ENCODE measurements around the gene C1orf232. TPM values are rescaled to one million over a fixed set of nuclear protein-coding genes. Genes with fewer than 3 reads are reported as not detected.

C1orf232 gene
- total RNA-seq, 4 donors from 2014 or later = not detected

GRCh38 chr1:26189751-26190275, 21.1 kb upstream of the C1orf232 start:
- WGBS = 87% methylated on average over 7 of the region's 7 CpGs
- DNase-seq (ENCODE audit: extremely low spot score) = no peak
- H3K4me1 ChIP-seq = no peaks in the 10 kb centered on the region
- TF ChIP-seq POLR2AphosphoS5 (IDR thresholded peaks at IDR 0.05) (no peak), CTCF (IDR thresholded peaks at IDR 0.05) (no peak), POLR2A (IDR thresholded peaks at IDR 0.05; ENCODE audit: low read depth) (no peak), EP300 (IDR thresholded peaks at IDR 0.05) (no peak)
- H3K27ac ChIP-seq (replicated peaks in 1 of 4) = no peak overlapping the region
- no peak overlapping the region for H3K4me3 ChIP-seq
- no peaks in the 10 kb centered on the region for H3K27me3 ChIP-seq
- H3K9me3 ChIP-seq = no peaks in the 10 kb centered on the region
- intact Hi-C loops (cut with DNase I) = no loop called here
- no peaks in the 10 kb centered on the region for H3K36me3 ChIP-seq

GRCh38 chr1:26189331-26189730, 20.6 kb upstream of the C1orf232 start:
- TF ChIP-seq EP300 (IDR thresholded peaks at IDR 0.05) (no peak), CTCF (IDR thresholded peaks at IDR 0.05) (no peak), POLR2AphosphoS5 (IDR thresholded peaks at IDR 0.05) (no peak), POLR2A (IDR thresholded peaks at IDR 0.05; ENCODE audit: low read depth) (no peak)
- Histone ChIP-seq H3K27ac (replicated peaks in 1 of 4) (no peak overlapping the region), H3K27me3 (no peaks in the 10 kb centered on the region), H3K4me3 (no peak overlapping the region), H3K4me1 (no peaks in the 10 kb centered on the region), H3K9me3 (no peaks in the 10 kb centered on the region), H3K36me3 (no peaks in the 10 kb centered on the region)
- 73% methylated on average over 4 of the region's 6 CpGs for WGBS
- intact Hi-C loops (cut with DNase I) = no loop called here
- DNase-seq (ENCODE audit: extremely low spot score) = no peak

GRCh38 chr1:26188477-26188876, 19.7 kb upstream of the C1orf232 start:
- H3K4me1 ChIP-seq = no peaks in the 10 kb centered on the region
- H3K27ac ChIP-seq (replicated peaks in 1 of 4) = no peak overlapping the region
- H3K27me3 ChIP-seq = no peaks in the 10 kb centered on the region
- intact Hi-C loops (cut with DNase I) = no loop called here
- H3K4me3 ChIP-seq = no peak overlapping the region
- H3K36me3 ChIP-seq = no peaks in the 10 kb centered on the region
- TF ChIP-seq POLR2A (IDR thresholded peaks at IDR 0.05; ENCODE audit: low read depth) (no peak), EP300 (IDR thresholded peaks at IDR 0.05) (no peak), POLR2AphosphoS5 (IDR thresholded peaks at IDR 0.05) (no peak), CTCF (IDR thresholded peaks at IDR 0.05) (no peak)
- no peaks in the 10 kb centered on the region for H3K9me3 ChIP-seq
- 87% methylated on average over 7 of the region's 8 CpGs for WGBS
- no peak for DNase-seq (ENCODE audit: extremely low spot score)

- intact Hi-C loops (cut with DNase I) = no loop called here
- no peak overlapping the region for H3K27ac ChIP-seq (replicated peaks in 1 of 4)
- no peak for DNase-seq (ENCODE audit: extremely low spot score)
- no peaks in the 10 kb centered on the region for H3K4me1 ChIP-seq
- 92% methylated on average over 6 of the region's 6 CpGs for WGBS
- no peaks in the 10 kb centered on the region for H3K36me3 ChIP-seq
- no peak overlapping the region for H3K4me3 ChIP-seq
- TF ChIP-seq EP300 (IDR thresholded peaks at IDR 0.05) (no peak), CTCF (IDR thresholded peaks at IDR 0.05) (no peak)
- no peaks in the 10 kb centered on the region for H3K9me3 ChIP-seq
- H3K27me3 ChIP-seq = no peaks in the 10 kb centered on the region
Measured at GRCh38 chr1:26187882-26188281, 19.1 kb upstream of the C1orf232 start.

- no peak for DNase-seq (ENCODE audit: extremely low spot score)
- no peak overlapping the region for H3K4me3 ChIP-seq
- TF ChIP-seq EP300 (IDR thresholded peaks at IDR 0.05) = no peak
- no peak for TF ChIP-seq POLR2AphosphoS5 (IDR thresholded peaks at IDR 0.05)
- TF ChIP-seq CTCF (IDR thresholded peaks at IDR 0.05) = no peak
- no peak for TF ChIP-seq POLR2A (IDR thresholded peaks at IDR 0.05; ENCODE audit: low read depth)
- no peak overlapping the region for H3K27ac ChIP-seq (replicated peaks in 1 of 4)
- intact Hi-C loops (cut with DNase I) = no loop called here
- peaks cover 0 to 3% (median 0%) of the 10 kb centered on the region in 4 donors for H3K36me3 ChIP-seq
- H3K4me1 ChIP-seq = no peaks in the 10 kb centered on the region
- no peaks in the 10 kb centered on the region for H3K9me3 ChIP-seq
- WGBS = 92% methylated on average over 19 of the region's 21 CpGs
- no peaks in the 10 kb centered on the region for H3K27me3 ChIP-seq
Measured at GRCh38 chr1:26184883-26185282, 16.1 kb upstream of the C1orf232 start.

Data from esophagus muscularis mucosa (tissue), 4 donors.